HG03196 (cell line): ENCODE results near the gene CTIF.
"Not testable (repeated sequence)": the region's sequence is repeated elsewhere in the genome, so short reads cannot be mapped to it uniquely, and the experiment has no call there.

Source experiments
- ATAC-seq: cut with Tn5 transposase; IDR thresholded peaks from one replicate; pipeline ENCODE4 v1.9.1; 2021; ENCODE audit not compliant: unreplicated experiment

CTIF gene

DNA sequence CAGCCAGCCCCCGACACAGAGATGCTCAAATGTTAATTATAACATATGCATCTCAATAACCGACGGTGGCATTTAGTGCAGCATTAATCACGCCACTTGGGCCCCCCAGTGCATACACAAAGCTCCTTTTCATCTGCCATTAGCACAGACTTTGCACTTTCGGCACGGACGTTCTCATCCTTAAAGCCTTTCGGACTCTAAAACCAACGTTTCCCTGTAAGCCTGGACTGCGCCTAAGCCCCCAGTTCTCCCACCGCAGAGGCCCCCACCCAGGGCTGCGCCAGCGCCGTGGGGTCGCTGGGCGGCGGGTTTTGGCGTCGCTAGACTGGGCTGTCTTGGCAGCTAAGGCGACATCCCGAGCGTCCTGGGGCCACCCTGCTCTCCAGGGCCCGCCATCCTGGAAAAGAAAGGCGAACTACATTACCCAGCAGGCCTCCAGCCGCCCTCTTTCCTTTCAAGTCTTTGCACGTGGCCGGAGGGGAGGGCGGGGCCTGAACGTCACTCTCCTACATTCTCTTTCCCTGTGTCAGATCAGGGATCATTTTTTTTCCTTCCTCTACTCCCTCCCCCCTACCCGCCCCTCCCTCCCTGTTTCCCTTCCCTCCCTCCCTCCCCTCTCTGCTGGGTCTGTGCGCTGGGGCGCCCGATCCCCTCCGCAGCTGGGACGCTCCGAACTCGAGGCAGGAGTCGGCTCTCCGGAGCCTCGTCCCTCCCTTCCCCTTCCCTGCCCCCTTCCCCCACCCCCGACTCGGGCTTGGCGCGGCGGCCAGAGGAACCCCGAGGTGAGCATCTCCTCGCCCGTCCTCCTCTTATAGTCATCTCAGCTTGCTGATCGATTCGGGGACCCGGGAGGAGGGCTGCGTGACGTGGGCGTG lies at the start of gene CTIF:
Gene CTIF (plus strand): TSS at position 501 of the 875 bp plus-strand sequence. CDS start 80,535 bp downstream, outside the sequence.
- peak; percentile 81 for ATAC-seq

DNA sequence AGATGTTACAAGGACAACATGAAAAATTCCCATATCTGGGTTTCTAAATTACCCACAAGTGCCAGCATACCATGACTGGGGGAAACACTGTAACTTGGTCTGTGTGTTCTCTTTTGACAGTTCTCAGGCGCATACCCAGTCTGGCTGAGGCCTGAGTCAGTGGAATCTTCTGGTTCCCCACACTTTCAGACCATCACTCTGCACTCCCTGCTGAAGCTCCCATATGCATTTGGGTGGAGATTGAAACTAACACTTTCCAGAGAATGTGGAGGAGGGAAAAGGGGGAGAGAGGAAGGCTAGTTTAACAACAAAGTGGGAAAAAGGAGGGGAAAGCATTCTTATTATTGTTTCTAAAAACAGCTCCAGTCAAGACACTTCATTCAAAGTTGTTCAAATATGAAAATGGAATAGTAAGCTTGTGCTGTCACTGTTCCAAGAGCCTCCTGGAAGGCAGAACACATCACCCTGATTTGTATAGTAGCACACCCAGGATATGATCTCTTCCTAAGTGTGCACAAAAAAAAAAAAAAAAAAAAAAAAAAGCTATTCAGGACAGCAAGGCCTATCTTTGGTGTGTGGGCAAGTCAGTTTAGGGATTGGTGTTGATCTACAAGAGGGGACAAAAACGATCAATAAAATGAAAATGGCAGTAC lies 48.1 kb upstream of the CTIF start:
- no peak for ATAC-seq

DNA sequence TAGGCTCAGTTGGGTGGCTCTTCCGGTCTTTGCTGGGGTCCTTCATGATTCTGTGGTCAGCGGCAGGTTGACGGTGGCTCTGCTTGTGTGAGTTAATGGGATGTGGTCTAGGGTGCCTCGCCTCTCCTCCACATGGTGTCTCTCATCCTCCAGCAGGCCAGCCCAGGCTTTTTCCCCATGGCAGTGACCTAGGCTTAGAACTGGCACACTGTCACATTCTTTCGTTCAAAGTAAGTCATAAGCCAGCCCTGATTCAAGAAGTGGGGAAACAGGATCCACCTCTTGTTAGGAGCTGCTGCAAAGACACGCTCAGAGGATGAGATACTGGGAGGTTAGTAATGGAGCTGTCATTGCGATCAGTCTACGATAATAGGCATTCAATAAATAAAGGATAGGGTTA lies 46.0 kb upstream of the CTIF start:
- ATAC-seq: no peak

DNA sequence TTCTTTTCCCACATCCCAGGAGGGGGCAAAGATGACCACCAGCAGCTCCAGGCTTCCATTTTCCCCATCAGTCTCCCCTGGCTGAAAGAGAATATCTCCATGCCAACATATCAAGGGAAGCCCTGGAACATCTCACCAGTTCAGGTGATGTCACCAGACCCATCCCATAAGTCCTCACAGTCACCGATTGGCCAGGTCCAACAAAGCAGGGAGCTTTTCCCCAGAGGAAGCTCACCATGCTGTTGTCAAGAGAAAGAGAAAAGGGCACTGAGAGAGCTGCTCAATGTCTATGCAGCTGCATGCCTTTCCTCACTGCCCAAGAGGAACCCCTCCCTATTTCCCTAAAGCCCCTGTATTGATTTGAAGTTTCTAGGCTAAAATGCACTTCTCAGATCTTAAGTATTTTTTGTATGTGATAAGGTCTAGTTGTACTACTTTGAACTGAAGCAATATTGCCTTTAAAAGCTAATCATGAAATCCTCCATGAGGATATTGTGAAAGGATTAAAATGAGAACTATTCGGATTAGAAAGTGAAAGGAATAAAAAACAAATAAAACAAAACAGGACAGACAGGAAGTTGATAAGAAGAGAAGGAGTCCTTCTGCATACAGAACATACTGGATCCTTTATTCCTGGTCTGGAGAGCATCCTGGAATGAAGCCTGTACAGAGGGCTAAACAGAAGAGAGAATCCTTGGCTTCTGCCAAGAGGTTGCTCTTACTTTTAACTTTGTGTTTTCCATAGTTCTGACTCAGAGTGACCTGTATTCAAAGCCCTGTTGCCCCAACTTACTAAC lies 45.2 kb upstream of the CTIF start:
- no peak for ATAC-seq

DNA sequence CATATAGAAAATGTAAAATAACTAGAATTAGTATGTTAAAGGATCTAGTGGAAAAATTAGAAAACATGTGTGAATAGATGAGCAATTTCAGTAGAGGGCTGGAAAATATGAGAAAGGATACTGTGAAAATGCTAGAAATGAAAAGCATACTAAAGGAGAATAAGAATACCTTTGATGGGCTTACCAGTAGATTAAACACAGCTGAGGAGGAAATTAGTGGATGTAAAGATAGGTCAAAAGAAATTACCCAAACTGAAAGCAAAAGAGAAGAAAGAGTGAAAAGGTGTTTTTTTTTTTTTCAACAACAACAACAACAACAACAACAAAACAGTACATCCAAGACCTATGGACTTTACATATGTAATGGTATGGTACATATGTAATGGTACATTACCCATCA lies 41.0 kb upstream of the CTIF start:
- no peak for ATAC-seq

DNA sequence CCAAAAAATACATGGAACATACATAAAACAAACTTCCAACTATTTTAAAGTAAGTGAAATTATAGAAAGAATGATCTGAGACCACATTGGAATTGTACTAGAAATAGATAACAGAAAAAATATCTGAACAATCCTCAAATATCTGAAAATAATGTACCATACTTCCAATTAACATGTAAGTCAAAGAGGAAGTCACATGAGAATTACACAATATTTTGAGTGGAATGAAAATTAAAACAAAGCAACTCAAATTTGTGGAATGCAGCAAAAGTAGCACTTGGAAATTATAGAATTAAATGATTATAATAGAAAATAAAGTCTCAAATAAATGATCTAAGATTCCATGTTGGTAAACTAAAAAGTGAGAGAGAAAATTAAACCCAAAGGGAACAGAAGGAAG lies 38.3 kb upstream of the CTIF start:
- ATAC-seq: no peak

DNA sequence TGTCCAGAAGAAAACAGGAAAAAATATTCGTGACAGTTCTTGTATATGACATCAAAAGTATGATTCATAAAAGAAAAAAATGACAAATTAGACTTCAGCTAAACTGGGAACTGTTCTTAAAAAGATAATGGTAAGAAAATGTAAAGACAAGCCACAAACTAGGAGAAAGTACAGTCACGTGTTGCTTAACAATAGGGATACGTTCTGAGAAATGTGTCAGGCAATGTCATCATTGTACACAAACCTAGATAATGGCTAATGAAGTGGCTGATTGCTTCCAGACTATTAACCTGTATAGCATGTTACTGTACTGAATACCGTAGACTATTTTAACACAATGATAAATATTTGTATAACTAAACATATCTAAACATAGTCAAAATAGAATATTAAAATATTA lies 35.9 kb upstream of the CTIF start:
- ATAC-seq: no peak

DNA sequence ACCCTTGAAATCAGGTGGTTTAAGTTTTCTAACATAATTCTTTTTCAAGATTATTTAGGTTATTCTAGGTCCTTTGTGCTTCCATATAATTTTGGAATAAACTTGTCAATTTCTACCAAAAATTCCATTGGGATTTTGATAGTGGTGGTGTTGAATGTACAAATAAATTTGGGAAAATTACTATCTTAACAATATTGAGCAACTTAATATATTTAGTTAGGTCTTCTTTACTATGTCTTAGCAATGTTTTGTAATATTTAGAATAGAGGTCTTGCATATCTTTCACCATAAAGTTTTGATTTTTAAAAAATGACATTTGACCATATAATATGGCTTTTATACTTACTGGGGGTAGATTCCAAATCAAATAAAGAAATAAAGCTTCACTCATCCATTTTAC lies 34.0 kb upstream of the CTIF start:
- no peak for ATAC-seq

DNA sequence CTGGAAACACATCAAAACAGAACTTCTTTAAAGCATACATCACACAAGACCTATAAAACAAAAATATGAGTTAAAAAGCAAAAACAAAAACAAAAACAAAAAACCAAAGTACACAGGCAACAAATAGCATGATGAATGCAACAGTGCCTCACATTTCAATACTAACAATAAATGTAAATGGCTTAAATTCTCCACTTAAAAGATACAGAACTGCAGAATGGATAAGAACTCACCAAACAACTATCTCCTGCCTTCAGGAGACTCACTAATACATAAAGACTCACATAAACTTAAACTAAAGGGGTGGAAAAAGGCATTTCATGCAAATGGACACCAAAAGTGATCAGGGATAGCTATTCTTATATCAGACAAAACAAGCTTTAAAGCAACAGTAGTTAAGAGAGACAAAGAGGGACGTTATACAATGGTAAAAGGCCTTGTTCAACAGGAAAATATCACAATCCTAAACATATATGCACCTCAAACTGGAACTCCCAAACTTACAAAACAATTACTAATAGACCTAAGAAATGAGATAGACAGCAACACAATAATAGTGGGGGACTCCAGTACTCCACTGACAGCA lies 31.8 kb upstream of the CTIF start:
- ATAC-seq: not testable (repeated sequence)

DNA sequence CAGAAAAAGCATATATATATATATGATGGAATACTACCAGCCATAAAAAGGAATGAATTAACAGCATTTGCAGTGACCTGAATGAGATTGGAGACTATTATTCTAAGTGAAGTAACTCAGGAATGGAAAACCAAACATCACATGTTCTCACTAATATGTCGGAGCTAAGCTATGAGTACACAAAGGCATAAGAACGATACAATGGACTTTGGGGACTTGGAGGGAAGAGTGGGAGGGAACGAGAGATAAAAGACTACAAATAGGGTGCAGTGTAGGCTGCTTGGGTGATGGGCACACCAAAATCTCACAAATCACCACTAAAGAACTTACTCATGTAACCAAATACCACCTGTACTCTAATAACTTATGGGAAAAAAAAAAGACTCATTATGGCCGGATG lies 26.3 kb upstream of the CTIF start:
- not testable (repeated sequence) for ATAC-seq

DNA sequence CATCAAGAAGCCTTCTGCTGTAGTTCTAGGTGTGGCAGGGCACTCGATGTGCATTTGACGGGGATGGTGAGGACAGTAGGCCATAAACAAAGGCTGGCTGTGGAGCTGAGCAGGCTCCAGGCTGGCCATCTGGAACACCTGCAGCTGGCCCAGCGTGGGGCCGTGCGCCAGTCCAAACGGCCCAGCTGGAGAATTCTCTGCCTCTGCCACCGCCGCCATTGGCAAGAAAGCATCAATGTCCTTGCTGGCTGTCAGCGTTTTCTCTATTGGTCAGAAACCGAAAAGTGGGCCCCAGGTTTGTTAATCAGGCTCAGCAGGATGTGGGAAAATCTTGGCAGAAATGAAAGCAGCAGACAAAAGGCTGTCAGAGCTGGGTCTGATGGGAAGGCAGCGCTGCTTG lies 24.0 kb upstream of the CTIF start:
- no peak for ATAC-seq

DNA sequence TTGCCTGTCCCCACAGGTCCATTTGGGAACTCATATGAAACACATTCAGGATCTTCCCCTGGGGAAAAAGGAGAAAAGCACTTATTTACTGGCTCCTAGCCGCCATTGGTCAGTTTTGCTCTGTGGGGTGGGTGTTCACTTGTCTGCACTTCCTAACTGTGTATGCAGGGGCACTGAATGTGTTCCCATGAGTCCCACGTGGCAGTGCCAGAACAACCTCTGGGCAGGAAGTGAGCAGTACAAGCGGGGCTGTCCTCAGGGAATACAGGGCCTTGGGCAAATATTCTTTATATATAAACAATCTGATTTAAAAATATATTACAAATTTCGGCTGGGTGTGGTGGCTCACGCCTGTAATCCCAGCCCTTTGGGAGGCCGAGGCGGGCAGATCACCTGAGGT lies 21.8 kb upstream of the CTIF start:
- ATAC-seq: no peak

DNA sequence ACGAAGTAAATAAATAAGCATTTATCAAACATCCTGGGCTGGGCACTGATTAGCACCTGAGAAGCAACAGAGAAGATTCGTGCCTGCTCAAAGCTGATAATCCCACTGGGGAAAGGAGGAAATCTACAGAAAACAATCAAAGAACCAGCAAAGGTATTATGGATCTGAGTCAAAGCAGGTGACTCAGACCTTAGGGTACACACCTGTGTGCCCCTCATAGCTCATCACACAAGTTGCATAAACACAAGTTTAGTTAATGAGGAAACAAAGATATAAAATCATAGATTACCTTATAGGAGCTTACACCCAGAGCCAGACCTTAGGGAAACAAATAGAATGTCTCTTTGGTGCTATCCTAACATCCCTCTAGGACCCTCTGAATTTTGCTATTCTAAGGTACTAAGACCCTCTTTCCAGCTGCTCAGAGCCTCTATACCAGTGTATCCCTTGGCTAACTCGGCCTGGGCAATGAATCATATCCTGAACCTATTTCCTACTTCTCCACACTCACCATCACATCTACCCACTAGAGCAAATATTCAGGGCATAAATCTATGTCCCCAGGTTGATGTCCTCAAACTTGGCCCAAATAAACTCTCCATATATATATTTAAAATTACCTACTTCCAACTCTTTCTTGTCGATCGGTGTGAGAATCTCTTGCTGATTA lies 19.3 kb upstream of the CTIF start:
- ATAC-seq: no peak

DNA sequence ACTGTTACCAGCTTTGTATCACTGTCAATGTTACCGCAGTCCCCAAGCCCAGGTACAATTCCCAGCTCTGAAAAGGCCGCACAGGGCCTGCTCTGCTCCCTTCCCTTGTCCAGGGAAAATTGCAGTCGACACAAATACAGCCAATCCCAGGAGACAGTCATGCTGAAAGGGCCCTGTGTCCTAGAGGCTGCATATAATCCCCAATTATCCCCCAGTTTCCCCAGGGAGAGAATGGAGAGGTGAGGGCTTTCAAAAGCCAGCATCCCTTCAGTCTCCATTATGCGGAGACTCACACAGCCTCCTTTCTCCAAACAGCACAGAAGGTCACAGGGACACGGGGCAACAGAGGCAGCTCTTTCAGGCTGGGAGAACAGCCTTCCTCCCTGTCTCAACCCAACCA lies 17.1 kb upstream of the CTIF start:
- no peak for ATAC-seq

DNA sequence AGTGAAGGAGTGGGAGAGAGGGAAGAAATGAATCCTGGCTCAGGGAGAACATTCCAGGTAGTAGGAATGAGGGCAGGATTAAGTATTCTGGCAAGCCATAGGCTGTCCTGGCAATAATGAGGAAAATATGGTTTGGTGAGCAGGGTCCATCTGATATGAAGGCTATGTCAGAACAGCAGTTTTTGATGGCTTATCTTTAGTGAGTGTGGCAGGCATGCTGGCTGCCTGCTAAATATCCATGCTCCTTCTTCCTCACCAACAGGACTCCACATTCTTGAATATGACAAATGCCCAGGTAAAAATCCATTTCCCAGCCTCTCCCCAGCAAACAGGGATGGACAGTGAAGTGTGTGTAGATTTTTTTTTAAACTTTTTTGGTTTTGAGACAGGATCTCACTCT lies 13.2 kb upstream of the CTIF start:
- no peak for ATAC-seq

DNA sequence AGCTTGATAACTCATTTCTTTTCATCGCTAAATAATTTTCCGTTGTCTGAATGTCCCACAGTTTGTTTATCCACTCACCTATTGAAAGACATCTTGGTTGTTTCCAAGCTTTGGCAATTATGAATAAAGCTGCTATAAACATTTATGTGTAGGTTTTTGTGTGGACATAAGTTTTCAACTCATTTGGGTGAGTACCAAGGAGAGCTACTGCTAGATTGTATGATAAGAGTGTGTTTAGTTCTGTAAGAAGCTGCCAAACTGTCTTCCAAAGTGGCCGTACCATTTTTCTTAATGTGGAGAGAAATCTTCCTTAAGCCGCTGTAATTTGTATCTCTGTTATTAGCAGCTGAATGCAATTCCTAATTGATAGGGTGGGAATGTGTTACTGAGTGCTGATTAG lies 11.4 kb upstream of the CTIF start:
- ATAC-seq: no peak

DNA sequence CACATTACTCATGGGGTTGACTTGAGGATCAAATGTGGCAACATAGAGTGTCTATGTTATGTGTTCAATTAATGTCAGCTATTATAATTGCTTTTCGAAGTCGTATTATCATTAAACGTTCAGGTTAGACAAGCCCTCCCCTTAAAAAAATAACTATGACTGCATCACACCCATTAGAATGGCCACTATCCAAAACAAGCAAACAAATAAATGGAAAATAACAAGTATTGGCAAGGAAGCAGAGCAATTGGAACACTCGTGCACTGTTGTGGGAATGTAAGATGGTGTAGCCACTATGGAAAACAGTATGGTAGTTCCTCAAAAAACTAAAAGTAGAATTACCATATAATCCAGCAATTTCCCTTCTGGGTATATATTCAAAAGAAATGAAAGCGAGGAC lies 10.0 kb upstream of the CTIF start:
- ATAC-seq: no peak

DNA sequence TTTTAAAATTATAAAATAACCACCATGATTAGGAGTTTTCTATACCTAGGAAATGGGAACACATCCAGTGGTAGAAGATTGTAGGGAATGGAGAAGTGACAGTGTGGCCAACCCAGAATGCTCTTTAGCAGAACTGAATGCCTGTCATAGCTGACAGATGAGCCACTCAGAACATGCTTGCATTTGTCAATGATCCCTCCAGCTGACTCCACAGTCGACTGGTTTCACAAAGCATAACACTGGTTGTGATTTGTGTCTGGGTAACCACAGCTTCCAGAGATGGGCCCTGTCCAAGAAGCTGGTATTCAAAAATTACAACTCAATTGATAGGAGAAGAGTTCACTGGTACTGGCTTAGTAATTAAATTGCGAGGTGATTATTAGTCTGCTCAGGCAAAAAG lies 9.0 kb upstream of the CTIF start:
- no peak for ATAC-seq

DNA sequence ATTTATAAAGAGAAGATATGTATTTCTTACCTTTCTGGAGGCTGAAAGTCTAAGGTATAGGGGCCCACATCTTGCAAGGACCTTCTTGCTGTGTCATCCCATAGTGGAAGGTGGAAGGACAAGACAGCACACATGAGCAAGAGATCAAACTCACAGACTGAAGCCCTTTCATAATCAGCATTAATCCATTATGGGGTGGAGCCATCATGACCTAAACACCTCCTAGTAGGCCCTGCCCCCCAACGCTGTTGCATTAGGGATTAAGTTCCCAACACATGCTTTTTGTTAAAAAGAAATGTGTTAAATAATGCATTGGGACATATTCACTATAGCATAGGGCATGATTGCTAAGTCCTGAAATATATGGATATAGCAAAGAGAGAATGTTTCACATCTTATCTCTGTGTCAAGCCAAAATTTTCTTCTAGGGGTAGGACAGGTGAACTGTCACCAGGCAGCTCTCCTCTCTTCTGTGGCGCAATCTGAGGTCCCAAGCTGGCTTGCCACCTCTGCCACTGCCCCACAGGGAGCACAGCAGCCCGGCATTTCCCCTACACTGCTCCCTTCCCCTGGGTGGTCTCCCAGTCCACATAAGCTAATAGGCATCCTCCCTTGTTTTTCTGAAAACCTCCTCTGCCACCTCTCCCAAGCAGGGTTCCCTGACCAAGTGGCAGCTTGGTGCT lies 8.3 kb upstream of the CTIF start:
- ATAC-seq: no peak

DNA sequence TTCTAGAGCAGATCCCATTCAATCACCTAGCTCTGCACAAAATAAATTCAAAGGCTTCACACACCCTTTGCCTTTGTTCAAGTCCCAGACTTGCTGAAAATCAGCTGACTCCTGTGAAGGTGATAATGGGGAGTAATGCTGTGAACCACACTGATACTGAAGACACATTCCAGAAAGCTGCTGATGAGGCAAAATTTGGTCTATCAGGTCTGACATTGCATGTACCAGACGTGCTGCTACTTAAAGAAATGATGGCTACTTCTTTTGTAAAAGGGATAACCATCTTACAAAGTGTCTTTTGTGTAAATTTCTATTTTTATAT lies 7.8 kb upstream of the CTIF start:
- no peak for ATAC-seq
